Stimulated activated CD8-positive, alpha-beta memory T cell treated with anti-CD3 and anti-CD28 coated beads, Interleukin-7, amount 100 ng/mL, for 1 hour (primary cell): Measurements from ENCODE around the gene TMIE.
"Not testable (repeated sequence)": the region's sequence is repeated elsewhere in the genome, so short reads cannot be mapped to it uniquely, and the experiment has no call there.

Experiments
- DNase-seq, 2 donors: peaks; one replicate each; pipeline ENCODE4 v3.0.0-alpha.2; 2020; ENCODE audit warnings: low read depth in 2 of 2

Gene TMIE

DNA sequence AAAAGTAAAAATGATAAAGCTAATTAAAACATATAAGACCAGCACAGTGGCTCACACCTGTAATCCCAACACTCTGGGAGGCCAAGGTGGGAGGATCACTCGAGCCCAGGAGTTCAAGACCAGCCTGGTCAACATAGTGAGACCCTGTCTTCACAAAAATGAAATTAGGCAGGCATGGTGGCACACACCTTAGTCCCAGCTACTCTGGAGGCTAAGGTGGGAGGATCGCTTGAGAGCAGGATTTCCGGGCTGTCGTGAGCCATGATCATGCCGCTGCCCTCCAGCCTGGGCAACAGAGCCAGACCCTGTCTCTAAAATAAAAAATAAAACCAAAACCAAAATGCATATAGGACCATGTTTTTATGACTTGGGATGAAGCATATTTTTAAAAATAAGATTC is 21.3 kb downstream of the TMIE start:
- DNase-seq = no peak

DNA sequence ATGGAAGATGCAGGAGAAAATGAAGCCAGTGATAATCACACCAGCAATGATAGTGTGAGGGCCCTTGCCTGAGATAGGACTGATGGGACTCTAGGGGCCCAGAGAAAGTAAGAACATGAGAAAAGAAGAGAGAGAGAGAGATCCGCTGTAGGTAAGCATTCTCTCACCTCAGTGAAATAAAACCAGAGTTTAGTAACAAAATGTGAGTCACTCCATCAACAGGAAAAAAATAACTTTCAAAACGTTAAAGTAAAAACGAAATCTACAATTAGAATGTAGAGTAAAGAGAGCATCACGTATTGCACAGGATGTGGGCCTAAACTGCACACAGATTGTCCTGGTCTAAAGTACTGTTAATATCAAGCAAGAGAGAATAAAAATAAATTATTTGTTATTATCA is 23.2 kb downstream of the TMIE start:
- DNase-seq = no peak

DNA sequence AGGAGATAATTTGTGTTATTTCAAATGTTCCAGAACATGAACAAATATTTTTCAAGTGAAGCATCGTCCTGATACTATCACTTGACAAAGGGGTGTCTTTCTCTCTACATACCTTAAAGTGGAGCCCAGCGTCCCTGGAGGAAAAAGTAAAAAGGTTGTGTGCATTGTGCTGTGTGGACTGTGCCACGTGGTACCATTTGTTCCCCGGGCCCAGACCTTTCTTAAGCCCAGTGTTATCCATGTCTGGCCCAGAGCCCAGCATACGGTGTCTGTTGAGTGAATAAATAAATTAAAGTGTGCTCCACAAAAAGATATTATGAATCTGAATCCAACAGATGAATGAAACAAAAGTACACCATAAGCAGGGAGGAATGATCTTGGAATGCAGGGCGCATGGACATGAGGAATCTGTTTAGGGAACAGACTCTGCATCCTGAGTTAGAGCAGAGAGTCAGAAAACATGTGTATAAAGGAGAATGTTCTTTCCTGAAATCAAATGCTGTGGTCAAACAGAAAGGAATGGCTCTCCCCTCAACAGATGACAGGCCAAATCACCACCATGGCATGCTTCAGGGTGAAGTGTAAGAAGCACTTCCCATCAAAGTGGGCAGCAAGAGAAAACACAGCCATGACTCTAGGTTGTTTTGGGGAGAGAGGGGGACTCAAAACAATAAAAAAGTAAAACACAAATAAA is 24.6 kb downstream of the TMIE start:
- DNase-seq = no peak

DNA sequence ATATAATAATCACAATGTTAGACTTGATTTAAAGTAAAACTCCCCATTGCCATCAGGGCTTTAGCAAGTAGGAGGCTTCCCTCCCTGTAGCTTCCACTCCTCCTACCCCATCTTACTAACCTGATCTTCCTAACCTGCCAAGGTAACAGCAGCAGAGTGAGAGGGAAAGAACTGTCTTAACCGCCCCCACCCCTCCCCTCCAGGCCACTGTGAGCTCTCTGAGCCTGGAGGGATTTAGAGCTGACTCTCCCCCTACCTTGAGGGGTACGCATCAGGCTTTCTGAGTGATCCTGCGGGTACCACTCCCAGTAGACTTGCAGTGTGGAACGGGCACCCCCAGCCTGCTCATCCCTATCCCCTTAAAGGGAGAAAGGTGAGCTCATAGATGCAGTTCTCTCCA is 27.8 kb downstream of the TMIE start:
- DNase-seq = no peak

DNA sequence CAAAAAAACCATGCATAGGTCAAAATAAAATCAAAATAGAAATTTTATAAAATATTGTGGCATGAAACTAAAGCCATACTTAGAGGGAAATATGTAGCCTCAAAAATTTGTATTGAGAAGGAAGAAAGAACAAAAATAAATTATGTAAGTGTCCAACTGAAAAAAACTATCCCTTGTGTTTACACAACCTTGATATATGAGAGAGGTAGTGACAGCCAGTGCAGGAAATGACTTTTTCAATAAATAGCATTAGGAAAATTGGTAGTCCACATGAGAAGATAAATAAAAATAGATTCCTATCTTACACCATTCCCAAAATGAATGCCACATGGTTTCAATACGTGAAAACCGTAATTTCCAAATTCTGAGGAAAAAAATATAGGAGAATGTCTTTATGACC is 29.6 kb downstream of the TMIE start:
- no peak for DNase-seq

DNA sequence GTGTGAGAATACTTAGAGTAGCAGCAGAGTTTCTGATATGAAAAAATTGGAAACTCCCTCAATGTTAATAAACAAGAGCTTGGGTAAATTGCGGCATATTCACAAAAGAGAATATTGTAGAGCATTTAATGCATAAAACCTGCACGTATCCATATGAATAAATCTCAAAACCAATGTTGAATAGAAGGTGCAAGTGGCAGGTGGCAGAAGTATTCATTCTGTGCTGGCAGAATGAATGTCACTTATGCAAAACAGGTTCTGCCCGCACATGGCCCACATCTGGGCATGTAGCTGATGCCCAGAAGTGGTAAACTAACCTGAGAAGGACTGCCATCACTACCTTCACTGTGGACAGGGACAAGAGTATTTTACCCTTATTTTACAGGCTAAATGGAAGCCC is 30.6 kb downstream of the TMIE start:
- no peak for DNase-seq

DNA sequence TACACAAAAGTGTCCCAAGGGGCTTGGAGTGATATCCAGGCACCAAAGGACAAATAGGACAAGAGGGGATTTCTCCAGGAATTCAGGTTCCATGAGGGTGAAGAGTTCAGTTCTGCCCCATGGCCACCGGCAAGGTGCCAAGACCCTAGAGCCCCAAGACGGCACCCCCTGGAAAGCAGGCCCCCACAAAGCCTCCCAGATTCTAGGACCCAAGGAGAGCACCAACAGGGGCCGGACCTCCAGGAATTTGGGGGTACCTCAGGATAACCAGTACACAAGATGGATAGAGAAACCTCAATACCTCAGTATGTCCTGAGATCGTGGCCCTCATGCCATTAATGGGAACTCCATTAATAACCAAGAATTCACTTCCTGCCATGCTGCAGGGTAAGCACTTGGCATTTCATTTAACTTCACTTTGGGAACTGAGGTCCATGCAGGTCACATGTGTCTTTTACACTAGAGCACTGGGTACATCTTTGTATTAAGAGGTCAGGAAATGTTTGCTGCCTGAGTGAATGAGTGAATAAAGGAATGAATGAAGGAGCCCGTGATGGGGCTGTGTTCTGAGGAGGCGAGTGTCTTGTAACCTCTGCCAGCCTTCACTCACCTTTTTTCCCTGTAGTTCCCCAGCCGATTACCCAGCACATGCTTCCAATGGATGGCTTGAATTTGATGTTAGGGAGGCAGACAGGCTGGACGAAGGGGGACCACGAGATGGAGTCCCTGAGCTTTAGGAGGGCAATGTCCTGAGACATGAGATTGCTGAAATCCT is 32.0 kb downstream of the TMIE start:
- no peak for DNase-seq

DNA sequence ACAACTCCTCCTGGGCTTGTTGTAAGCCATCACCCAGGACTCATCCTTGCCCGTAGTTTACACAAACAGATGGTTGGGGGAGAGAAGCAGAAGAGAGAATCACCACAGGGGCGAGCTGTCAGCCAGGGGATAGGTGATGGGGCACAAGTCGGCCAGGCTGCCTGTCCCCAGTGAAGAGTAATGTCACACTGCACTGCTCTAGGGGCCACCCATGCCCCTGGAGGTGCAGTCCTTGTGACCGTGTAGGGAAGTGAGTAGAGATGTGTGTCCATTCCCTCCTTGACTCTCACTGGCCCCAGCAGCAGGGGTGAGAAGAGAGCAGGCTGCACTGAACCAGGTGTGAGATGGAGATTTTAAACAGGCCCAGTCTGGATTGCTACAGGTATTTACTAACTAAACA is 33.6 kb downstream of the TMIE start:
- DNase-seq = no peak

DNA sequence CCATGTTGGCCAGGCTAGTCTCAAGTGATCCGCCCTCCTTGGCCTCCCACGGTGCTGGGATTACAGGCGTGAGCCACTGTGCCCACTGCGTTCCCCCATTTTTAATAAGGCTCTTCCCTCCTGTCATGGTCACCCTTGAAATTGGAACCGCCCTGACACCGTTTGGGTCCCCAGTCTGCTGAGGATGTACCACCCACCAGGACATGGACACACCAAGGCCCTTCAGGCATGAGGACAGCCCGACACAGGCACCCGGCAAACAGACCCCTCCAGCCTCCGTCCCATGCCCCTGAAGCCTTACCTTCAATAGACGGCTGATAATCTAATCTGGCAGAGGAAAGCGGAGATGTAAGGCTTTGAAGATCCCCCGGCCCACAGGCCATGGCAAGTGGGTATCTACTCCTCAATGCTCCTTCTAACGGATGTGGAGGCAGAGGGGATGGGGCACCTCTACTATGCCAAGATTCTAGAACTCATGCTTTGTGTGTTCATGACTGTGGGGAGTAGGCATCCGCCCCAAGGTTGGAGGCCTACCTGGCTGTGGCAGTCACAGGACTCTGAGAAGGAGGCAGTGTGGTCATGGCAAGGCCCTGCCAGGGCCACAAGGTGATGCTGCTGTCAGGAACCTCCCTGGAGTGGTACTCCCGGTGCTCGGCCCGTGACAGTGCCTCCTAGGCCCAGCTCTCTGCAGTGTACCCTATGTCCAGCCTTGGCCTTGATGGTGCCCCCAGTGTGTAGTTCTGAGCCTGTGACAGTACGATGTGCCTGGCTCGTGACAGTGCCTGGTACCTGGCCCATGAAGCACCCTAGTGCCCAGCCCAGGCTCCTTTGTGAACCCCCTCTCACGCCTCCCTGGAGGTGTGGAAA is 35.0 kb downstream of the TMIE start:
- DNase-seq = no peak

DNA sequence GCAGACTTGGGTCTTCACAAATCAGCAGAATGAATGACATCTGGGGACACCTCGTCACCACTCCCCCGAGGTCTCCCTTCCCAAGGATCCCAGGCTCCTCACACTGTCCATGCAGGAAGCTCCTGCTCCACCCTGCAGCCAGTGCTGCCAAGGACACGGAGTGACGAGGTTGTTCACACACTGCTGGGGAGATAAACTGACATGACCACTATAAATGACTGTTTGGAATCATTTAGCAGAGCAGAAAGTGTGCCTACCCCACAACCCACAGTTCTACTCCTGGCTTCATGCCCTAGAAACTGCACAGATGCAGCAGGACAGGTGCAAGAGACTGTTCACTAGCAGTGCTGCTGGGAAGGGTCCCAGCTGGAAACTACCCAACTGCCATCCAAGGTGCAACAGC is 36.1 kb downstream of the TMIE start:
- no peak for DNase-seq

DNA sequence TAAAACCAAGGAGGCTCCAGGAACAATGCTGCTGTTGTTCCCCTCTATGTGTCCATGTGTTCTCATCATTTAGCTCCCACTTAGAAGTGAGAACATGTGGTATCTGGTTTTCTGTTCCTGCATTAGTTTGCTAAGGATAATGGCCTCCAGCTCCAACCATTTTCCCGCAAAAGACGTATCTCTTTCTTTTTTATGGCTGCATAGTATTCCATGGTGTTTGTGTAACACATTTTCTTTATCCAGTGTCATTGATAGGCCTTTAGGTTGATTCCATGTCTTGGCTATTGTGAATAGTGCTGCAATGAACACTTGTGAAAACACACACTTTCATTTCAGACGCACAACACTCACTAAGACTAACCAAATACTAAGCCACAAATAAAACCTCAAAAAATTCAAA is 38.4 kb downstream of the TMIE start:
- not testable (repeated sequence) for DNase-seq

DNA sequence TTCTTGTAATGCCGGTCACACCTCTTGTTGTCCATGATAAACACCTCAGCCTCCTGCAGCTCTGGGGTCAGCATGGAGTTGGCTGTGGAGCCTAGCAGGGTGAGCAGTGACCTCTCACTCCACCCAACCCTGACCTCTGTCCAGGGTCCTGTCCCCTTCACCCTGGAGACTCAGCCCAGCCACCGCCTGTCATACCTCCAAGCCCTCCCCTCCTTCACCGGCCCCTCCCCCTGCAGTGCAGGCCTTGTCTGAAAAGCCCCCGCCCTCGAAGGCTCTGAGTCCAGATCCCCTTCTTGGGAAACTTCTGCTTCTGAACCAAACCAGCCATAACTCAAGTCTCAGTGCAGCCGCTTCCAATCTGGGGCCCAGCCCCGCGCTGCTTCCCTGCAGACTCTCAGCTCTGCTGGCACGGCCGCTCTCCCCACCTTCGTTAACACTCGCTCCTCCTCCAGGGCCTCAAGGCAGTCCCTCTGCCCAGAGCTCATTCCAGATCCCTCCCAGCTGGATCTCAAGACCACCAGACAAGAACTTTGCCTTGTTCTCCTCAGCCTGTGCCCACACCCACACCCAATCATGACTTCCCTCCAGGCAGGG is 41.9 kb downstream of the TMIE start:
- DNase-seq = no peak

DNA sequence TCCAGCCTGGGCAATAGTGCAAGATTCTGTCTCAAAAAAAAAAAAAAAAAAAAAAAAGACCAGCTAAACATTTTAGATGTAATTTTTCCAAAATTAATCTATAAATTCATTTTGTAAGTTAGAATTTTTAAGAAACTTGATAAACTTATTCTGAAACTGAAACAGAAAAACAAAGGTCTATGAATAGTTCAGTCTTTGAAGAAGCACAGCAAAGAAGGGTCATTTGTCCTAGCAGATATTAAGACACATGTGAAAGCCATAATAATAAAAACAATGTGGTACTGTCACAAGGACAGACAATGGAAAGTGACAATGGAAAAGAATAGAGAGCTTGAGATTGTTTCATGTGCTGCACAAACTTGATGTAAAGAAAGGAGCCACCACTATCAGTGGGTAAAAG is 45.5 kb downstream of the TMIE start:
- DNase-seq = no peak

DNA sequence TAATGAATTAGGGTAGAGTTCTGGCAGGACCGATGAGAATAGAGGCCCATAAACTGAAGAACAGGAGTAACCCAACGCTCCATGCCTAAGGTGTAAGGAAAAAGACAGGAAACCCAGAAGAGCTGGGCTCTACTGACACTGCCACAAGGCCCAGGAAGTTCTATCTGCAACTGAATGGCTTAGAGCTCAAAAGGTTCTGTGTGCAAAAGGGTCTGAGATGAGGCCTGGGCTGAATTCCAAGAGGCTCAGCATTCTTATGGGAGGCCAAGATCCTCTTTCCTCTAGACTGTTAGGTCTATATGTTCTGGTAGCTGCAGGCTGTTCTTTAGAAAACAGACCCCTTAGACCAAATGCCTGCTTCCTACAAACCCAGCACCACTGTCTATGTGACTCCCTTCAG is 47.0 kb downstream of the TMIE start:
- no peak for DNase-seq

DNA sequence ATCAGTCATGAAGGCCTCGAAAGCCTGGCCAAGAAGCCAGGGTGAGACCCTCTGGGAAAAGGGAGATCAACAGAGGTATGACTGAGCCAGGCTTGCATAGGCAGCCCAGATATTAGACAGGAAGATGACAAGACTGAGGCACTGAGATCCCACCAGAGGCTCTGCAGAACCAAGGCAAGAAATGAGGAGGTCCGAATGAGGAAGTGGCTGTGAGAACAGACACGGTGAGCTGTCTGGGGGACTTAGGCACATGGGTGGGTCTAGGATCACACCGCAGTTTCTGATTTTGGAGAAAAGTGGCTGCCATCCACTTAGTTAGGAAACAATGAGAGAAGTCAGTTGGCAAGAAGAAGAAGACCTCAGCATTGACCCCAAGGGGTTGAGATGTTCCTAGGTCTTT is 47.9 kb downstream of the TMIE start:
- DNase-seq = no peak

DNA sequence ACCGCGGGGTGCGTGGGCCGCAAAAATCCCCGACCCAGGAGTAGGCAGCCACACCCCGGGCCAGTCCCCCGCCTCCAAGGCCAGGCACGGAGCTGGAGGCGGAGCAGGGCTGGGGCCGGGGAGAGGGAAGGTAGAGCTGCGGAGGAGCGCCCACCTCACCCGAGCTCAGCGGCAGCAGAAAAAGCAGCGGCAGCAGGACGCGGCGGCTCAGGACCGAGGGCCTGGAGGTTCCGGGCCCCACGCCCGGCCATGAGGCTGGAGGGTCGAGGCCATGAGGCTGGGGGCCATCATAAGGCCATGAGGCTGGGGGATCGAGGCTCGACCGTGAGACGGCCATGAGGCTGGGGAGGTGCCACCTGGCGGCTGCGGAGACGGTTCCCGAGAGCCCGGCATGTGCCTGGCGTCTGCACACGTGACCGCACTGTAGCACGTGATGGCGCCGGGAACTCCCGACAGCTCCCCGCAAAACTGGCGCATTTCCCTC is 49.4 kb downstream of the TMIE start:
- no peak for DNase-seq

DNA sequence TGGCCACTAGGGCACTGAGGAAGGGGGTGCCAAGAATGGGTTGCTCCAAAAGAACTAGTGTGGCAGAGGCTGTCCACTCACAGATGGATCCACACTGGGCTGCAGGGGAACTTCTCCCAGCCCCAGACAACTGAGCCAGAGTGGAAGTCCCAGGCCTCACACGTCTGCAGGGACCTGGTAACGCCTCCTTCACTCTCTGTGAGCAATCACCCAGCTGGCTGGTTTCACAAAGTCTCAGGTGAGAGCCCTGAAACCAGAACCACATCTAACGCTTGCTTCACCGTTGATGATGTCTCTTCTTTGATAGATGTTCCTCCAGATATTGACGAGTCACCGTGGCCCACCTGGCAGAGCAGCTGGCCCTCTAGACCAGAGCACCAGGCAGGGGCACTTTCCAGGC is 51.9 kb downstream of the TMIE start:
- not testable (repeated sequence) for DNase-seq

DNA sequence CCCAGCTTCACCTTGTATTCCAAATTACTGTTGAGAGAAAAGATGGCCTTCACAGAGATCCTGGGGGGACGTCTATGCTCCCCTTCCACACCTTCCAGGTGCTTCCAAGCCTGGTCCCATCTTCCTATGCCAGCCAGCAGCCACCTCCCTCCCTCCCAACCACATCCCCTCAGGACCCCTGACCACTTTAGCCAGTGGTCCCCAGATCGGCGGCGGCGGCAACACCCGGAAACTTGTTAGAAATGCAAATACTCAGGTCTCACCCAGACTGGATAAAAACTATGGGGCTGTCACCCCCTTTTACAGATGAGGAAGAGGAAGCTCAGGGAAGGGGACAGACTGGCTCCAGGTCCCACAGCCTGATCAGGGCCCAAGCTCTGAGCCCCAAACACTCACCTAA is 54.5 kb downstream of the TMIE start:
- DNase-seq = no peak

DNA sequence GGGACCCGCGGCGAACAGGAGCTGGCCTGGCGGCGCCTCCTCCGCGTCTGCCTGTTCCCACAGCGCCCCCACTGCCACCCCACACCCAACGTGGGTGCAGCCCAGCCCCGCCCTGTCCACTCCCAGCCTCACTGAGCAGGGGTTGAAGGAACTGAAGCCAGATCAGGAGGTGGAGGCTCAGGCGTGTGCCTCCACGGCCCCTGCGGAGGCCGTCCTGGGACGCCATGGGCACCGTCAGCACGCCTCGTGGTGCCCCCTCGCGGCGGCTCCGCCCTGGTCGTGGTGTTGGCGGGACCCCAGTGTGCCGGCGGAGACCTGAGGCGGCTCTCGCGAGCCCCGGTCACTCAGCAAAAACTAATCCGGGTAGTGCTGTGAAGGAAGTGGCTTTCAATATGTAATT is 55.5 kb downstream of the TMIE start:
- DNase-seq = no peak

DNA sequence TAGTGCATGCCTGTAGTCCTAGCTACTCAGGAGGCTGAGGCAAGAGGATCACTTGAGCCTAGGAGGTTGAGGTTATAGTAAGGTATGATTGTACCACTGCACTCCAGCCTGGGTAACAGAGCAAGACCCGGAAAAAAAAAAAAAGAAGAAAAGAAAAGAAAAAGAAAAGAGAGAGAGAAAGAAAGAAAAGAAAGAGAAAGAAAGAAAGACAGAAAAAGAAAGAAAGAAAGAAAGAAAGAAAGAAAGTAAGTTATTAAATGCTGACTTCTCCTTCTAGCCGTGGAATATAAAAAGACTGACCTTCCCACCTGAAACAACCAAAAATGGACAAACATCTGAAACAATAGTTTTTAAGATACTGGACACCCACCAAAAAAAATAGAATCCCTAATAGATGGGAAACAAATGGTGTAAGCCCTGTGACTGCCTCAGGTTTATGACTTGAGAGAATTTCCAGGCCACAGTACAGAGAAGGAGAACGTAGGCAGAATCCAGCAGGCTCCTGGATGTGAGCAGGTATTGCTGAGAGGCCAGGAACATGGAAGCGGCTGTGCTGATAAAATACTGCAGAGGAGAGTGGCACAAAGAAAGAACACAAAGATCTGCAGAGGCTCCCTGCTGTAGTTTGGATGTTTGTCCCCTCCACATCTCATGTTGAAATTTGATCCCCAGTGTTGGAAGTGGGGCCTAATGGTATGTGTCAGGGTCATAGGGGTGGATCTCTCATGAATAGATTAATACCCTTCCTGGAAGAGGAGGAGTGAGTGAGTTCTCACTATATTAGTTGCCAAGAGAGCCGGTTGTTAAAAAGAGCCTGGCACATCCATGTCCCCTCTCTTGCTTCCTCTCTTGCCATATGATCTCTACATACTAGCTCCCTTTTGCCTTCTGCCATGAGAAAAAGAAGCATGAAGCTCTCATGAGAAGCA is 58.3 kb downstream of the TMIE start:
- no peak for DNase-seq
